Measurements from ENCODE around the gene EIF4G3. TPM values are rescaled to one million over a fixed set of nuclear protein-coding genes. Genes with fewer than 3 reads are reported as not detected.

Gene EIF4G3
- total and polyA plus RNA-seq, 2 of the 8 experiments (the other 6 are each of a cell fraction or from before 2014, with no cell fraction given), result 47.5 to 66.6 TPM

DNA sequence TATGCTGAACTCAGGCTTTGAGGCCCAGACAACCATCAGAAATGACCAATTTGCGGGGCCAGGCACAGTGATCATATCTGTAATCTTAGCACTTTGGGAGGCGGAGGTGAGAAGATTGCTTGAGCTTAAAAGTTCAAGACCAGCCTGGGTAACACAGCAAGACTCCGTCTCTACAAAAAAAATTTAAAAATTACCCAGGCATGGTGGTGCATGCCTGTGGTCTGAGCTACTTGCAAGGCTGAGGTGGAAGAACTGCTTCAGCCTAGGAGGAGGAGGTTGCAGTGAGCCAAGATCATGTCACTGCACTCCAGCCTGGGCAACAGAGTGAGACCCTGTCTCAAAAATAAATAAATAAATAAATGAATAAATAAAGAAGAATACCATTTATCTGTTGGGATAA is 156.5 kb downstream of the EIF4G3 start:
- H3K79me1 ChIP-seq (ENCODE audit: low read depth, low read length), result no peaks in the 10 kb centered on the region; the same call in 1 of the 2 replicates
- H4K8ac ChIP-seq (ENCODE audit: extremely low read depth, insufficient read depth, low read length), result no peak overlapping the region
- H2BK20ac ChIP-seq (ENCODE audit: low read length), result no peak overlapping the region
- no peak overlapping the region for H2AK5ac ChIP-seq (ENCODE audit: low read depth, low read length)
- no peaks in the 10 kb centered on the region for H4K20me1 ChIP-seq (replicated peaks in 1 of 2; ENCODE audit: control insufficient read depth in 1 of 2, insufficient read depth in 2 of 2, low read length in 2 of 2)
- H3K4ac ChIP-seq (replicated peaks; ENCODE audit: insufficient read length, low read depth, low read length), result no peak overlapping the region
- peaks cover 0 to 12% of the 10 kb centered on the region in 2 experiments; a peak in 1 of 4 replicates for H3K9me3 ChIP-seq (ENCODE audit: insufficient read depth in 2 of 2, low read depth in 1 of 2, low read length in 1 of 2)
- no peak overlapping the region for H3K56ac ChIP-seq (replicated peaks; ENCODE audit: insufficient read length, low read depth, low read length)
- H3K4me2 ChIP-seq (ENCODE audit: insufficient read depth in 1 of 2, low read depth in 2 of 2, low read length in 2 of 2), result no peak overlapping the region
- H3K23ac ChIP-seq (ENCODE audit: insufficient read length), result no peak overlapping the region
- no peak overlapping the region for H3K27ac ChIP-seq (ENCODE audit: low read depth, low read length)
- H3K14ac ChIP-seq (ENCODE audit: insufficient read length), result no peak overlapping the region
- H3K36me3 ChIP-seq (ENCODE audit: control insufficient read depth in 2 of 4, insufficient read depth in 4 of 4, low read length in 3 of 4), result peaks cover 0 to 3% (median 0%) of the 10 kb centered on the region in 4 experiments; a peak in 2 of 8 replicates
- H2BK5ac ChIP-seq (ENCODE audit: low read depth, low read length), result no peak overlapping the region
- 86% methylated on average over 3 of the region's 3 CpGs; no CpG with 5 or more reads in 1 of the 2 experiments for WGBS, 2 experiments (ENCODE audit: extremely low coverage in 1 of 2, insufficient coverage in 1 of 2, insufficient read length in 1 of 2, insufficient replicate concordance in 2 of 2, low coverage in 1 of 2, low lambda C conversion rate in 2 of 2, missing lambda C conversion rate in 1 of 2)
- no peak overlapping the region for H3K4me3 ChIP-seq (ENCODE audit: extremely low read depth in 1 of 4, insufficient read depth in 2 of 4, low read depth in 3 of 4, low read length in 4 of 4)
- H2BK120ac ChIP-seq (replicated peaks; ENCODE audit: low read depth, low read length), result no peak overlapping the region
- no peak for DNase-seq (ENCODE audit: low read depth in 1 of 2, low spot score in 2 of 2)
- ChIA-PET POLR2A (ENCODE audit: partially characterized antibody) (interaction anchor here (1.8 kb wide), 1 partner anchor 49 kb away, joined by 5 read pairs; no protein-coding TSS in a partner anchor), CTCF (ENCODE audit: partially characterized antibody) (no interaction called here)
- H2AFZ ChIP-seq (ENCODE audit: low read length), result no peak overlapping the region
- H3K79me2 ChIP-seq (ENCODE audit: control insufficient read depth in 1 of 2, insufficient read depth in 2 of 2, low read length in 2 of 2), result peaks cover 0 to 43% of the 10 kb centered on the region in 2 experiments; a peak in 2 of 4 replicates
- FAIRE-seq, result no peak
- peaks cover 0 to 4% (median 0%) of the 10 kb centered on the region in 4 experiments; a peak in 1 of 7 replicates for H3K4me1 ChIP-seq (replicated peaks in 1 of 4; ENCODE audit: control insufficient read depth in 3 of 4, insufficient read depth in 4 of 4, low read length in 3 of 4)
- no peak overlapping the region for H2BK15ac ChIP-seq (ENCODE audit: low read length)
- H3K23me2 ChIP-seq (ENCODE audit: low read depth, low read length), result no peaks in the 10 kb centered on the region
- no peak overlapping the region for H2BK12ac ChIP-seq (ENCODE audit: low read depth, low read length)
- no peak overlapping the region for H4K5ac ChIP-seq (ENCODE audit: insufficient read length, low read depth, low read length)
- H4K91ac ChIP-seq (replicated peaks; ENCODE audit: insufficient read length, low read length), result no peak overlapping the region
- H3K18ac ChIP-seq (ENCODE audit: extremely low read depth, low read length), result no peak overlapping the region
- no peak overlapping the region for H3K9ac ChIP-seq (replicated peaks in 1 of 4; ENCODE audit: extremely low read depth in 1 of 4, low read depth in 3 of 4, low read length in 3 of 4)
- H3K27me3 ChIP-seq (replicated peaks in 1 of 4; ENCODE audit: control insufficient read depth in 3 of 4, extremely low read depth in 1 of 4, insufficient read depth in 3 of 4, low read length in 3 of 4), result no peaks in the 10 kb centered on the region
- TF ChIP-seq ZNF274 (IDR thresholded peaks at IDR 0.05; ENCODE audit: borderline replicate concordance, extremely low read depth, low read length) (no peak), RBBP5 (IDR thresholded peaks at IDR 0.05; ENCODE audit: borderline replicate concordance, low read depth, low read length) (no peak), KDM1A (IDR thresholded peaks at IDR 0.05; ENCODE audit: borderline replicate concordance, low read length) (no peak), MAFK (IDR thresholded peaks at IDR 0.05; ENCODE audit: low read depth, low read length) (no peak), CHD1 (IDR thresholded peaks at IDR 0.05; ENCODE audit: low read depth, low read length) (no peak), TBP (IDR thresholded peaks at IDR 0.05; ENCODE audit: low read depth, low read length) (no peak), EZH2 (IDR thresholded peaks at IDR 0.05; ENCODE audit: low read depth, low read length, severe bottlenecking) (no peak), SIX5 (IDR thresholded peaks at IDR 0.05; ENCODE audit: low read depth, low read length) (no peak), KDM4A (IDR thresholded peaks at IDR 0.05; ENCODE audit: low read depth, low read length, severe bottlenecking) (no peak), SRF (IDR thresholded peaks at IDR 0.05; ENCODE audit: low read depth, low read length) (no peak), RFX5 (IDR thresholded peaks at IDR 0.05; ENCODE audit: borderline replicate concordance, low read depth, low read length) (no peak), POLR2AphosphoS5 (IDR thresholded peaks at IDR 0.05; ENCODE audit: low read depth, low read length) (no peak), CHD2 (IDR thresholded peaks at IDR 0.05; ENCODE audit: low read length) (no peak), PHF8 (conservative IDR thresholded peaks at IDR 0.05; ENCODE audit: low read depth, low read length) (no peak), HDAC6 (IDR thresholded peaks at IDR 0.05; ENCODE audit: low read depth, low read length) (no peak), BACH1 (IDR thresholded peaks at IDR 0.05; ENCODE audit: low read length) (no peak)
